Head of caudate nucleus (tissue), 42 donors: ENCODE data around the gene AMACR.

Experiments
- DNase-seq, 42 donors: peaks; one replicate each; pipeline versions ENCODE4 v3.0.0 to v3.0.0-alpha.2; 2020 to 2021; ENCODE audit warnings: mixed read lengths in 7 of 42
- intact Hi-C: fragments of 100-400 bp; cut with DNase I; formaldehyde crosslinking; loops from one replicate; pipeline ENCODE4 v1.15.0; 2022

The AMACR gene

DNA sequence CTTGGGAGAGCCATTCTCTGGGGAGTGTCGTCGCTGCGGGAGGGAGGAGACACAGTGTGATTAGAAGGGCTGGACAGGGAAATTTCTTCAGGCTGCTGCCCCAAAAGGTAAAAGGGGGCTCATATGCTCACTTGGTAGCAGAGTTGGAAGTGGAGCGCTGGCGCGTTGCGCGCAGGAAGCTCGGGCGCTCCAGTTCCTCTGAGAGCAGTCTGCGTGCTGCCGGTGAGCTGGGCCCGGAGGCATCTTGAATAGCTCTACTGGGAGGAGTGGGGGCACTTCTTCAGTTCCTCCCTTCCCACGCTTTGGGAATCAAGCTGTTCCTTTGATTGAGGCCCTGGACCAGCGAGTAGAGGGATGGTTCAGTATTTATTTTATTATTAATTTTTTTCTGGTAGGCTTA is 69.0 kb downstream of the AMACR start:
- intact Hi-C loops: loop anchor here (10.0 kb wide), 1 partner anchor 504 kb away; no protein-coding TSS in a partner anchor
- DNase-seq: peak in 4 of 42 donors; percentile 17 to 31 (median 26)

DNA sequence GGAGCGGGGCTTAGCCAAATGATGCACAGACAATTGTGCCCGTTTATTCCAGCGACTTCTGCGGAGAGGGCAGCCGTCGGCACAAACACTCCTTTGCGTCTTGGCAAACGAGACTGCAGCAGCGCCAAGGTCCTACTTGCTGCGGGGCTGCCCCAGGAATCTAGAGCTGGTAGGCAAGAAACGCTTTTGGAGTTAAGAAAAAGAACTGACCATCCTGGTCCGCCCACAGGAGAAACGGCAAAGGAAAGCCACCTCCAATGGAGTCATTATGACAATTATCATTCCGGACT is 69.4 kb downstream of the AMACR start:
- no peak for DNase-seq
- intact Hi-C loops: loop anchor here (10.0 kb wide), 1 partner anchor 504 kb away; no protein-coding TSS in a partner anchor

DNA sequence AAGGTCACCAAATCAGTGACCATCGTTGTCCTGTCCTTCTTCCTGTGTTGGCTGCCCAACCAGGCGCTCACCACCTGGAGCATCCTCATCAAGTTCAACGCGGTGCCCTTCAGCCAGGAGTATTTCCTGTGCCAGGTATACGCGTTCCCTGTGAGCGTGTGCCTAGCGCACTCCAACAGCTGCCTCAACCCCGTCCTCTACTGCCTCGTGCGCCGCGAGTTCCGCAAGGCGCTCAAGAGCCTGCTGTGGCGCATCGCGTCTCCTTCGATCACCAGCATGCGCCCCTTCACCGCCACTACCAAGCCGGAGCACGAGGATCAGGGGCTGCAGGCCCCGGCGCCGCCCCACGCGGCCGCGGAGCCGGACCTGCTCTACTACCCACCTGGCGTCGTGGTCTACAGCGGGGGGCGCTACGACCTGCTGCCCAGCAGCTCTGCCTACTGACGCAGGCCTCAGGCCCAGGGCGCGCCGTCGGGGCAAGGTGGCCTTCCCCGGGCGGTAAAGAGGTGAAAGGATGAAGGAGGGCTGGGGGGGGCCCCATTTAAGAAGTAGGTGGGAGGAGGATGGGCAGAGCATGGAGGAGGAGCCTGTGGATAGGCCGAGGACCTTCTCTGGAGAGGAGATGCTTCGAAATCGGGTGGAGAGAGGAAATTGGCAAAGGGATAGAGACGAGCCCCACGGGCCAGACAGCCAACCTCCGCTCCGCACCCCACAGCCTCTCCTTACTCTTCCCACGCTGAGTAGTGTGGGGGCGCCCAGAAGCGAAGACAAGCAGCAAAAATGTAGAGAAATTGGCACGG is 69.9 kb downstream of the AMACR start:
- intact Hi-C loops: loop anchor here (10.0 kb wide), 1 partner anchor 503 kb away; no protein-coding TSS in a partner anchor
- DNase-seq: peak in 26 of 42 donors; percentile 9 to 65 (median 30)

DNA sequence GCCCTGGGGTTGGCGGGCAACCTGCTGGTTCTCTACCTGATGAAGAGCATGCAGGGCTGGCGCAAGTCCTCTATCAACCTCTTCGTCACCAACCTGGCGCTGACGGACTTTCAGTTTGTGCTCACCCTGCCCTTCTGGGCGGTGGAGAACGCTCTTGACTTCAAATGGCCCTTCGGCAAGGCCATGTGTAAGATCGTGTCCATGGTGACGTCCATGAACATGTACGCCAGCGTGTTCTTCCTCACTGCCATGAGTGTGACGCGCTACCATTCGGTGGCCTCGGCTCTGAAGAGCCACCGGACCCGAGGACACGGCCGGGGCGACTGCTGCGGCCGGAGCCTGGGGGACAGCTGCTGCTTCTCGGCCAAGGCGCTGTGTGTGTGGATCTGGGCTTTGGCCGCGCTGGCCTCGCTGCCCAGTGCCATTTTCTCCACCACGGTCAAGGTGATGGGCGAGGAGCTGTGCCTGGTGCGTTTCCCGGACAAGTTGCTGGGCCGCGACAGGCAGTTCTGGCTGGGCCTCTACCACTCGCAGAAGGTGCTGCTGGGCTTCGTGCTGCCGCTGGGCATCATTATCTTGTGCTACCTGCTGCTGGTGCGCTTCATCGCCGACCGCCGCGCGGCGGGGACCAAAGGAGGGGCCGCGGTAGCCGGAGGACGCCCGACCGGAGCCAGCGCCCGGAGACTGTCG is 70.7 kb downstream of the AMACR start:
- no peak for DNase-seq

DNA sequence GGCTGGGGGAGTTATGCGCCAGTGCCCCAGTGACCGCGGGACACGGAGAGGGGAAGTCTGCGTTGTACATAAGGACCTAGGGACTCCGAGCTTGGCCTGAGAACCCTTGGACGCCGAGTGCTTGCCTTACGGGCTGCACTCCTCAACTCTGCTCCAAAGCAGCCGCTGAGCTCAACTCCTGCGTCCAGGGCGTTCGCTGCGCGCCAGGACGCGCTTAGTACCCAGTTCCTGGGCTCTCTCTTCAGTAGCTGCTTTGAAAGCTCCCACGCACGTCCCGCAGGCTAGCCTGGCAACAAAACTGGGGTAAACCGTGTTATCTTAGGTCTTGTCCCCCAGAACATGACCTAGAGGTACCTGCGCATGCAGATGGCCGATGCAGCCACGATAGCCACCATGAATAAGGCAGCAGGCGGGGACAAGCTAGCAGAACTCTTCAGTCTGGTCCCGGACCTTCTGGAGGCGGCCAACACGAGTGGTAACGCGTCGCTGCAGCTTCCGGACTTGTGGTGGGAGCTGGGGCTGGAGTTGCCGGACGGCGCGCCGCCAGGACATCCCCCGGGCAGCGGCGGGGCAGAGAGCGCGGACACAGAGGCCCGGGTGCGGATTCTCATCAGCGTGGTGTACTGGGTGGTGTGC is 71.4 kb downstream of the AMACR start, which contains the start of gene RXFP3:
RXFP3 (plus strand) TSS at position 6 of the 636 bp plus-strand sequence; CDS start at position 361, 355 bp downstream.
- peak in 4 of 42 donors; percentile 7 to 33 (median 12) for DNase-seq

More for the DNA sequence above, 70.7 kb downstream of the AMACR start:
- intact Hi-C loops: loop anchor here (10.0 kb wide), 1 partner anchor 502 kb away; no protein-coding TSS in a partner anchor

More for the DNA sequence above, 71.4 kb downstream of the AMACR start, which contains the start of gene RXFP3:
- intact Hi-C loops: loop anchor here (10.0 kb wide), 1 partner anchor 502 kb away; no protein-coding TSS in a partner anchor
